ENCODE measurements around the gene ASXL2.

The ASXL2 gene

GRCh38 chr2:25685741-25686140, 192.5 kb downstream of the ASXL2 start:
- TF ChIP-seq GATA2 (IDR thresholded peaks at IDR 0.05; ENCODE audit: low read depth, low read length) (no peak), GATA3 (IDR thresholded peaks at IDR 0.05; ENCODE audit: low read depth, low read length) (no peak)

- TF ChIP-seq GATA2 (IDR thresholded peaks at IDR 0.05; ENCODE audit: low read depth, low read length), result no peak
- TF ChIP-seq GATA3 (IDR thresholded peaks at IDR 0.05; ENCODE audit: low read depth, low read length), result no peak
Measured at GRCh38 chr2:25684577-25685473, 193.5 kb downstream of the ASXL2 start.

Data from SH-SY5Y (cell line).